Measurements from ENCODE around the gene THPO. TPM values are rescaled to one million over a fixed set of nuclear protein-coding genes. Genes with fewer than 3 reads are reported as not detected.
A peak's percentile ranks its signal among the peaks of the same experiment; 100 is the strongest.

THPO gene
- total RNA-seq, 1 experiment from 2014 or later, result 0.55 TPM

GRCh38 chr3:184417619-184418327, 39.8 kb upstream of the THPO start:
- DNase-seq (ENCODE audit: low spot score) (peak; percentile 79), ATAC-seq (peak; percentile 95)
- peaks cover 2% of the 10 kb centered on the region; the same call in 1 of the 2 replicates for H3K36me3 Mint-ChIP-seq
- CTCF ChIA-PET, result interaction anchor here (0.5 to 2.4 kb wide), 17 partner anchors 11 to 262 kb away, joined by 3 to 22 read pairs (median 4); no protein-coding TSS in a partner anchor
- H3K27me3 Mint-ChIP-seq (ENCODE audit: low read depth), result no peaks in the 10 kb centered on the region
- TF ChIP-seq FOXP4 (CRISPR knock-in tag; IDR thresholded peaks at IDR 0.05) (no peak), FOXP1 (CRISPR knock-in tag; IDR thresholded peaks at IDR 0.05; ENCODE audit: borderline replicate concordance) (0 out of 2 replicates have a peak, but pooled peaks have one; percentile 22), ZNF263 (CRISPR knock-in tag; IDR thresholded peaks at IDR 0.05; ENCODE audit: low read depth) (no peak), MAX (CRISPR knock-in tag; IDR thresholded peaks at IDR 0.05) (peak; percentile 36; the same call in 1 of the 2 replicates), USF2 (CRISPR knock-in tag; IDR thresholded peaks at IDR 0.05) (peak; percentile 57), NFATC4 (CRISPR knock-in tag; IDR thresholded peaks at IDR 0.05) (no peak), ZNF425 (CRISPR knock-in tag; conservative IDR thresholded peaks at IDR 0.05) (no peak), CTCF (IDR thresholded peaks at IDR 0.05) (peak; percentile 84)
- H3K4me3 Mint-ChIP-seq, result no peak overlapping the region
- H3K4me1 Mint-ChIP-seq, result no peaks in the 10 kb centered on the region; the same call in 1 of the 2 replicates
- POLR2A ChIA-PET, result interaction anchor here (0.7 kb wide), 1 partner anchor 73 kb away, joined by 3 read pairs; no protein-coding TSS in a partner anchor
- no peak overlapping the region for H3K27ac Mint-ChIP-seq
- peaks cover 7% of the 10 kb centered on the region for H3K9me3 Mint-ChIP-seq

- CTCF ChIA-PET, result interaction anchor here (0.6 to 3.9 kb wide), 5 partner anchors 44 to 499 kb away, joined by 3 to 18 read pairs (median 3); no protein-coding TSS in a partner anchor
- Mint-ChIP-seq H3K36me3 (no peaks in the 10 kb centered on the region), H3K27ac (no peak overlapping the region), H3K4me1 (no peaks in the 10 kb centered on the region; the same call in 1 of the 2 replicates), H3K4me3 (no peak overlapping the region), H3K9me3 (no peaks in the 10 kb centered on the region), H3K27me3 (ENCODE audit: low read depth) (no peaks in the 10 kb centered on the region)
- POLR2A ChIA-PET, result no interaction called here
- no peak for ATAC-seq
- DNase-seq (ENCODE audit: low spot score), result no peak
- TF ChIP-seq ZNF425 (CRISPR knock-in tag; conservative IDR thresholded peaks at IDR 0.05) (no peak), ATF3 (CRISPR knock-in tag; conservative IDR thresholded peaks at IDR 0.05) (no peak), USF1 (CRISPR knock-in tag; IDR thresholded peaks at IDR 0.05) (no peak), ATF1 (CRISPR knock-in tag; IDR thresholded peaks at IDR 0.05) (no peak), NFATC4 (CRISPR knock-in tag; IDR thresholded peaks at IDR 0.05) (no peak), NR3C1 (CRISPR knock-in tag; conservative IDR thresholded peaks at IDR 0.05; ENCODE audit: low read depth) (no peak), ZNF317 (CRISPR knock-in tag; IDR thresholded peaks at IDR 0.05; ENCODE audit: borderline replicate concordance, low read depth) (no peak), OVOL2 (CRISPR knock-in tag; IDR thresholded peaks at IDR 0.05; ENCODE audit: borderline replicate concordance) (no peak), MXD4 (CRISPR knock-in tag; IDR thresholded peaks at IDR 0.05; ENCODE audit: borderline replicate concordance) (no peak), MYBL2 (CRISPR knock-in tag; IDR thresholded peaks at IDR 0.05) (no peak), AFF4 (CRISPR knock-in tag; IDR thresholded peaks at IDR 0.05; ENCODE audit: borderline replicate concordance) (no peak)
Measured at GRCh38 chr3:184415203-184415490, 37.1 kb upstream of the THPO start.
